GM12875 (cell line): Measurements from ENCODE around the gene TYW1B.
"Not testable (repeated sequence)": the region's sequence is repeated elsewhere in the genome, so short reads cannot be mapped to it uniquely, and the experiment has no call there.

Experiments used
- H3K4me3 ChIP-seq: one replicate; pipeline ENCODE4 v1.5.1; 2011; ENCODE audit warnings: low read depth, low read length, control low read depth
- TF ChIP-seq, protein P1 (sequence below): IDR thresholded peaks from 2 replicates; pipeline ENCODE4 v1.5.1; 2011; ENCODE audit warnings: low read depth, mild to moderate bottlenecking, control low read depth, inconsistent platforms, low read length, moderate library complexity, borderline replicate concordance; ENCODE audit not compliant: insufficient read depth

TYW1B gene

DNA sequence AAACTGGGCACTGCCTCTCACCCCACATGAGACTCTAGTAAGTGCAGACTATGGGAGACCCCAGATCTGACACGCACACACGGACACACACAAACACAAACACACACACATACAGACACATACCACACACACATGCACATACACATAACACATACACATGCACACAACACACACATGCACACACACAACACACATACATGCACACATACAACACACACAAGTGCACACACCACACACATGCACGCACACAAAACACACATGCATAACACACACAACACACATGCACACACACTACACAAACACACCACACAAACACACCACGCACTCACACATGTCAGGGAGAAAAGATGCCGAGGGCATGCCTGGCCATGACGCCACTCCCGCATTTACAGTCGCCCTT lies 205.5 kb downstream of the TYW1B start:
- no peak overlapping the region for H3K4me3 ChIP-seq
- TF ChIP-seq, protein P1, sequence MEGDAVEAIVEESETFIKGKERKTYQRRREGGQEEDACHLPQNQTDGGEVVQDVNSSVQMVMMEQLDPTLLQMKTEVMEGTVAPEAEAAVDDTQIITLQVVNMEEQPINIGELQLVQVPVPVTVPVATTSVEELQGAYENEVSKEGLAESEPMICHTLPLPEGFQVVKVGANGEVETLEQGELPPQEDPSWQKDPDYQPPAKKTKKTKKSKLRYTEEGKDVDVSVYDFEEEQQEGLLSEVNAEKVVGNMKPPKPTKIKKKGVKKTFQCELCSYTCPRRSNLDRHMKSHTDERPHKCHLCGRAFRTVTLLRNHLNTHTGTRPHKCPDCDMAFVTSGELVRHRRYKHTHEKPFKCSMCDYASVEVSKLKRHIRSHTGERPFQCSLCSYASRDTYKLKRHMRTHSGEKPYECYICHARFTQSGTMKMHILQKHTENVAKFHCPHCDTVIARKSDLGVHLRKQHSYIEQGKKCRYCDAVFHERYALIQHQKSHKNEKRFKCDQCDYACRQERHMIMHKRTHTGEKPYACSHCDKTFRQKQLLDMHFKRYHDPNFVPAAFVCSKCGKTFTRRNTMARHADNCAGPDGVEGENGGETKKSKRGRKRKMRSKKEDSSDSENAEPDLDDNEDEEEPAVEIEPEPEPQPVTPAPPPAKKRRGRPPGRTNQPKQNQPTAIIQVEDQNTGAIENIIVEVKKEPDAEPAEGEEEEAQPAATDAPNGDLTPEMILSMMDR = no peak

DNA sequence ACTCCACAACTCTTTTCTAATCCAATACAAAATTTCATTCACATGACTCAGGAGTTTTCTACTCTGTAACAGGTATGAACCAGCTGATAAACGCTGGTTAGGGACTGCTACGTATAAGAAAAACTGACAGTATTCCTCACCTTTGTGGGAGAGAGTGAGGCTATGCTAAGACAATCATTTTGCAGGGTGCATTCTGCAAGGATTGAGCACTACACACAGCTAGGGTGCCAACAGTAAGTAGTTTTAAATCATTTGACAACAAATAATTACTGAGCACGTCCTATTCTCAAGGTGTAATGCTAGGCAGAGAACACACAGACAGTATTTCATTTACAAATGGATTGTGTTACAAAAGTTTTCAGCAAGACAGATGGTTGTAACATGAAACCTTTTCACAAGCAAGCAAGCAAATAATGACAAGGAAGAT lies 206.2 kb downstream of the TYW1B start:
- H3K4me3 ChIP-seq = not testable (repeated sequence)

DNA sequence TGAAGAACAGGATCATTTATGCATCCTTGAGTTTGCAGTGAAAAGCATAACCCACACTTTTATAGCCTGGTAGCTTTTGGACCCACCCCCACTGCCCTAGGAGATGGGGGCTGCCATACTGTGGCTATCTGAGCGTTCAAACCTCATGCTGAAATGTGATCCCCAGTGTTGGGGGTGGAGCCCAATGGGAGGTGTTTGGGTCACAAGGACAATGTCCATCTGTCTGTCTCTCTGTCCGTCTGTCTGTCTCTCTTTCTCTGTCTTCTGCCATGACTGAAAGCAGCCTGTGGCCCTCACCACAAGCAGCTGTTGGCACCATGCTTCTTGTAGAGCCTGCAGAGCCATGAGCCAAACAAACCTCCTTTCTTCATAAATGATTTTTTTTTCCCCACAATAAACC lies 207.1 kb downstream of the TYW1B start:
- not testable (repeated sequence) for H3K4me3 ChIP-seq

DNA sequence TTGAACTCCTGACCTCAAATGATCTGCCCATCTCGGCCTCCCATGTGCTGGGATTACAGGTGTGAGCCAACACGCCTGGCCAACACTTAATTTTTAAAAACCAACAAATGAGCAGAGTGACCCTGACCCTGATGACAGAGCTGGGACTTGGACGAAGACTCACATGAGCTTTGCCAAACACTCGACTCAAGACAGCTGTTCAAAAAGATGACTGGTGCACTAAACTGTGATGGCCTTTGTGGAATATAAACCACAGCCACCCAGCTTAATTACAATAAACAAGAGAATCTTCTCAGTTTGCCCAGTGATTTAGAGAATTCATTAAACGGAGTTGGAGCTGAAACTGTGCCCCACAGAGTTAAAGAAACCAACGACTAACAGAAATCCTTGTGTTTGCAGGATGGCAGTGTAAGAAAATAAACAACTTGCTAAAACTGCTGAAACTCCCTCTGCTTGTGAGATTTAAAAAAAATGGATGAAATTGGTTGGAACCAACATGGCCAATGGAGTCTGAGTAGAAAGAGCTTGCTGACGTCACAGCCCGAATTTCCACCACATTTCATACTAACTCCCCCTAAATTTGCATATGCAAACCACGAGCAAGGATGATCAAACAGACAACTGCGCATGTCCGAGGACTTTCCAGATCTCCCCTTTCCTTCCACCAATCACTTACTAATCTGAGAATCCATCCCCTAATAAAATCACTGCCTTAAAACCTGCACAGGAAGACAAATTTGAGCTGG lies 209.4 kb downstream of the TYW1B start:
- H3K4me3 ChIP-seq = not testable (repeated sequence)

DNA sequence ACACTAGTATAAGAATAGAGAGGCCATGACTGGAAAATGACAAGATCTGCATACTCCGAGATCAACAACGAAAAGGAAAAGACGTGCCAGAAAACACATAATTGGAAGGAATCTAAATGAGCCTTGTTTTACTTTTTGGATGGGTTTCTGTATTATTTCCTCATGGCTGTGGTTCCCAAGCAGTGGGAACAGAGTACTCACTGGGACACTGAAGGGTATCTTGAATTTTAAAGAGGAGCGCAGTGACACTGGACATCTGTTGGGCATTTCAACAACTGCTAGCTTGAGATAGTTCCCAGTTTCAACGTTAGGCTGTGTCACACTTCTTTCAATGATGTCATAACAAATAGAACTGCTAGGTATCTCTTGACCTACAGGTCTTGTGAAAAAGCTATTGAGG lies 218.2 kb downstream of the TYW1B start:
- H3K4me3 ChIP-seq = not testable (repeated sequence)

DNA sequence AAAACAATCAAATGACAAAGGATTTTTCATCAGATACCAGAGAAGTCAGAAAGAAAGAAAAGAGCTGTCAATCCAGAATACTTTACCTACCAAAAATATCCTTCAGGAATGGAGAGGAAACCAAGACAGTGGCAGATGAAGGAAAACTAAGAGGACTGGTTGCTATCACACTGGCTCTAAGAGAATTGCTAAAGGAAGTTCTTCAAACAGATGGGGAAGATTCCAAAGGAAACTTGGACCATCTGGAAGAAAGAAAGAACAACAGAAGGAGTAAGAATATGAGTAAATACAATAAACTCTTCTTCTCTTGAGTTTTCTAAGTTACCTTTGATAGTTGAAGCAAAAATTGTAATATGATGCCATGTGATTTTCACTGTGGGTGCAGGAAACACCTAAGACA lies 220.0 kb downstream of the TYW1B start:
- not testable (repeated sequence) for H3K4me3 ChIP-seq

DNA sequence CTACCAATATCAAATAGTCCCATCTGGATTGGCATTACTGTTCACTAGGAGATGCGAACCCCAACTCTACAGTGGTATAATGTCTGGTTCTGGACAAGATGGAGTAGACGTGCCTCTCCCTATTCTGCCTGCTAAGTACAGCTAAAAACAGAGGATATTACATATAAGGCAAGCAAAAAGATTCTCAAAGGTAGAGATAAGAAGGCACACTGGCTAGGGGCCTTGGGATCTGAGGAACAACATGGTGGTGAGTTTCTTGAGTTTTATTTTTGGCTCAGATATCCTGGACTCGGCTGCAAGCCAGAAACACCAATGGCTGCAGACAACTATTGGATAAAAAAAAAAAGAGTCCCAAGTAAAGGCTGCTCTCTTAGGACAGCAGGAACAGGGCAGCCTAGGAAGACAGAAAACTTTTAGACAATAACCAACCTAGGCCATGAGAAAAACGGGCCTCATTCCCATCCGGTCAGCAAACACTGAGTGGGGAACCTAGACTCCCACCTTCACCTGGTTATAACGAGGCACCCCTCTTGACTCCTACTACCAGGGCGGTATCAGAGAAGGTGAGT lies 222.1 kb downstream of the TYW1B start:
- not testable (repeated sequence) for H3K4me3 ChIP-seq

DNA sequence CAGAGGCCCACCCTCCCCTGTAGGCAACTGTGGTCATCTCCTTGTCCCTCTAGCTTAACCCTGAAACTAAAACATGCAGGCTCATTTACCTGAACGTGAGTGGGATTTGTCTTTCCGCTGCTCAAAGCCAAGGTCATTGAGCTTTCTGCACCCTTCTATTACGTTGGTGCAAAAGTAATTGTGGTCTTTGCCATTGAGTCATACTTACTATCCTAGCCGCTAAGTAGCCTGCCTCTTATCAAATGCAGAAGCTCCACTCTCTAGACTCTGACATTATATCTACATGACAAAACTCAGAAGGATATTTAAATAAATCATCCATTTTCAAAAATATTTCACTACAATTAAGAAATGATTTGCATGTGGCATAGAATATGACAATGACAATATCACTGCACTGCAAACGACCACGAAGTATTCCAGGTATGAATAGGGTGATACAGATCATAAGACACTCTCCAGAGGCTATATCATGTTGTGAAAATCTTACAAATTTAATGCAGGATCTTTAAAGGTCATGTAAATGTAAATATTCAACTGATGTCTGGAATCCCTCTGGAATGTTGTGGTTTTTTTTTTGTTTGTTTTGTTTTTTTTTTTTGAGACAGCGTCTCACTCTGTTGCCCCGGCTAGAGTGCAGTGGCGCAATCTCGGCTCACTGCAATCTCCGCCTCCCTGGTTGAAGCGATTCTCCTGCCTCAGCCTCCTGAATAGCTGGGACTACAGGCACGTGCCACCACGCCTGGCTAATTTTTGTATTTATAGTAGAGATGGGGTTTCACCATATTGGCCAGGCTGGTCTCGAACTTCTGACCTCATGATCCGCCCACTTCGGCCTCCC lies 223.0 kb downstream of the TYW1B start:
- not testable (repeated sequence) for H3K4me3 ChIP-seq

DNA sequence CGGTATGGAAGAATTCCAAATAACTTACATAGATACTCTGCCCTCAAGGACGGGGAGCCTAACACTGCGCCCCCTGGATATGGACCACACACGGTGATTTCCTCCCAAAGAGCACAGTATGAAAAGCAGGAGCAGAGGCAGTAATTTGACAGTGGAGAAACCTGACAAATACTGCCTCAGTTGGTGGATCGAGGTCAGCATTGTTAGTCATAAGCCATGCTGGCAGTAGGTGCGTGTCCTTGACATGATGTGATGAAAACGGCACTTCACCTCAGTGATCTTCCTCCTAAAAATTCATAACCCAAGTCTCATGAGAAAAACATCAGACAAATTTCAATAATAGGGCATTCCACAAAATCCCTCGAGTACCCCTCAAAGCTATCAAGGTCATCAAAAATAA lies 224.5 kb downstream of the TYW1B start:
- not testable (repeated sequence) for H3K4me3 ChIP-seq

DNA sequence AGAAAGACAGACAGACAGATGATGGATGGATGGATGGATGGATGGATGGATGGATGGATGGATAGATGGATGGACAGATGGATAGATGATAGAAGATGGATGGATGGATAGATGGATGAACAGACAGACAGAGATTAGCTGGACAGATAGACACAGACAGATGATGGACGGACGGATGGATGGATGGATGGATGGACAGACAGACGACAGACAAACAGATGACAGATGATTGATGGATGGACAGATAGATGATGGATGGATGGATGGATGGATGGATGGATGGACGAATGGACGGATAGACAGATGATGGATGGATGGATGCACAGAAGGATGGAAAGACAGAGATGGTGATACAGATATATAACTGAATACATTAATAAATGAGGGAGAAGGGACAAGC lies 224.9 kb downstream of the TYW1B start:
- no peak overlapping the region for H3K4me3 ChIP-seq
- TF ChIP-seq, protein P1 = no peak

DNA sequence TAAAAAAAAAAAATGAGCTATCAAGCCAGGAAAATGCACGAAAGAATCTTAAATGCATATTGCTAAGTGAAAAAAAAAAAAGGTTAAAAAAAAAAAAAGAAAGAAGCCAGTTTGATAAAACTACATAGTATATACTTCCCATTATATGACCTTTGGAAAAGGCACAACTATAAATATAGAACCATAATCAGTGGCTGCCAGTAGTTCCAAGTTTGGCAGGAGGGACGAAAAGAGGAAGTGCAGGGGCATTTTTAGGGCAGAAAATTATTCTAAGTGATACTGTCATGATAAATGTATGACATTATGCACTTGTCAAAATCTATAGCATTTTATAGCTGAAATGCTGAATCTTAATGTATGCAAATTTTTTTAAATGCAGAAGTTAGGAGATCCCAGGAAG lies 226.3 kb downstream of the TYW1B start:
- H3K4me3 ChIP-seq = not testable (repeated sequence)

DNA sequence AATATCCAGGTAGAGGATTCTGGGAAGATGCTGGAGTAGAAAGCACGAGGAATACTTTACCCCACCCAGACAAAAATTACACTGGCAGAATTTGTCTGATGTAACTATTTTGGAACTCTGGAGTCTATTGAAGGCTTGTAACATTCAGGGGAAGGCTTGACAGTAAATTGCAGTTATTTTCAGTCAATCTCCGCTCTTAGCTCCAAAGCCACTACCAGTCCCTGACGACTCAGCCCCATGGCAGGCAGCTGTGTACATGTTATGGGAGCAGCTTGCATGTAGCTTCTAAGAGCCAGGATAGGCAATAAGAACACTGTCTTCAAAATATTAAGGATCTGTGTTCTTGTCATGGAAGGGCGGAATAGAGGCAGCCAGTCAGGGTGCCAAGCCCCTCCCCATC lies 238.0 kb downstream of the TYW1B start:
- H3K4me3 ChIP-seq = not testable (repeated sequence)

DNA sequence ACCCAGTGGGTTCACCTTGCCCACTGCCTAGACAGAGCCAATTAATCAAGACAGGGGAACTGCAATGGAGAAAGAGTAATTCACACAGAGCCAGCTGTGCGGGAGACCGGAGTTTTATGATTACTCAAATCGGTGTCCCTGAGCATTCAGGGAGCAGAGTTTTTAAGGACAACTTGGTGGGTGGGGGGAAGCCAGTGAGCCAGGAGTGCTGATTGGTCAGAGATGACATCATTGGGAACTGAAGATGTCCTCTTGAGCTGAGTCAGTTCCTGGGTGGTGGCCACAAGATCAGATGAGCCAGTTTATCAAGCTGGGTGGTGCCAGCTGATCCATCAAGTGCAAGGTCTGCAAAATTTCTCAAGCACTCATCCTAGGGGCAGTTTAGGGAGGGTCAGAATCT lies 240.7 kb downstream of the TYW1B start:
- H3K4me3 ChIP-seq = not testable (repeated sequence)

DNA sequence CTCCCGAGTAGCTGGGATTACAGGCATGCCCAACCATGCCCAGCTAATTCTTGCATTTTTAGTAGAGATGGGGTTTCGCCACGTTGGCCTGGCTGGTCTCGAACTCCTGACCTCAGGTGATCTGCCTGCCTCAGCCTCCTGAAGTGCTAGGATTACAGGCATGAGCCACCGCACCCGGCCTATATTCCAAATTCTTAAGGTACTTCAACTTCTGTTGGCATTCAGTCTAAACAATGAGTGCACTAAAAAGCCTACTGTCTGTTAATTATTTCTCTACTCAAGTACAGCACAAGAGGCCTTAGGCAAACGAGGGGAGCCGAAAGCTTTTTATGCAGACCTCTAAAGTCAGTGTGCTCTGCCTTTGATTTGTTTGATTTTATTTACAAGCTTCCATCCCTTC lies 243.4 kb downstream of the TYW1B start:
- not testable (repeated sequence) for H3K4me3 ChIP-seq

DNA sequence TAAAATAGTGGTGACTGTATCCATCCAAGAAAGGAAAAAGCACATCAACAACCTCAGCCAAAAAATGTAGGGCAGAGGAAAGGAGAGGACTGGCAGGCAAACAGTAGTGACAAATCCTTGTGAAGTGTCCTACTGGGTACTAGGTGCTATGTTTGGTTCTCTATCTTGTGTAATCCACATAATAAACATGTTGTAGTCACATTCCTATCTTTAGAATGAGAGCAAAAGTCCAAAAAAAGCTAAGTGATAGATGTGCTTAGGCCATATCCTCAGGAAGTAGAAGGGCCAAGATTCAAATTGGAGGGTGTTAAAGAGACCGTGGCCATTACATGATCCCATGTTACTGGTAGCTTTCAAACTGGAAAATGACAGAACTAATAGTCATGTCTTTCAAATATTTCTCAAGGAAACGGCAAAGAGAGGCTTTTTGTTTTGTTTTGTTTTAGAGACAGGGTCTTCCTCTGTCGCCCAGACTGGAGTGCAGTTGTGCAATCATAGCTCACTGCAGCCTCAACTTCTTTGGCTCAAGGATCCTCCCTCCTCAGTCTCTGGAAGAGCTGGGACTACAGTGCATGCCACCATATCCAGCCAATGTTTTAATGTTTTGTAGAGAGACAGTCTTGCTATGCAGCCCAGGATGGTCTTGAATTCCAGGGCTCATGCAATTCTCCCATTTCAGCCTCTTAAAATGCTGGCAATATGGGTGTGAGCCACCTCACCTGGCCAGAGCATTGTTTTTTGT lies 244.2 kb downstream of the TYW1B start:
- H3K4me3 ChIP-seq = not testable (repeated sequence)

DNA sequence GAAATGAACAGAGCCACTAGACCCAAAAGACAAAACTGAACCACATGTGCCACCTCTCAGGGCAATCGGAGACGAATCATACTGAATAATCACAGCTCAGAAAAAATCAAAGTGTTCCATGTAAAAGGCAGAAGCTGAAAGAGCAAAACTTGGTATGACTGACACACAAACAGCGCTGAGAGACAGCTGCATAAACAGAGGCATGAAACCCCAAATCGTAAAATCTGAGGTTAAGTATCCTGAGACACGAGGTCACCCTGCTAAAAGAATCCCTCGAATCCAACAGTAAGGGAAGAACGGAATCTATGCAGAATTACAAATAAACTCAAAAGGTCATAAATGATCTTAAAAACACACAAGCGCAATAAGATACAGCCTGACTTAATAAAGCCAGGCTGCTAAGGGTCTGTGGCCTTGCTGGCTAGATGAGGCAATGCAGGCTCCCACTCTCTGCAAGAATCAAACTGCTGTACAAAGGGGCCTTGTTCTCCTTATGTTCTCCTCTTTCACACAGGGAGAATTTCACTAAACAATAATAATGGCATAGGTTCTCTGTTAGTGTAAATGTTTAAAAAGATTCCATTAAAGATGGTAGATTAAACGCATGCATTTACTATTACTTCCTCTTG lies 247.7 kb downstream of the TYW1B start:
- not testable (repeated sequence) for H3K4me3 ChIP-seq
